GM11168 (cell line): Measurements from ENCODE around the gene UCKL1.

Experiments used
- in situ Hi-C: fragments of 300-500 bp; cut with MboI; formaldehyde crosslinking; loops from one replicate; pipeline ENCODE4 v1.12.0; 2022; ENCODE audit warnings: low sequenced_read_pairs; ENCODE audit not compliant: unreplicated experiment

Gene UCKL1

DNA sequence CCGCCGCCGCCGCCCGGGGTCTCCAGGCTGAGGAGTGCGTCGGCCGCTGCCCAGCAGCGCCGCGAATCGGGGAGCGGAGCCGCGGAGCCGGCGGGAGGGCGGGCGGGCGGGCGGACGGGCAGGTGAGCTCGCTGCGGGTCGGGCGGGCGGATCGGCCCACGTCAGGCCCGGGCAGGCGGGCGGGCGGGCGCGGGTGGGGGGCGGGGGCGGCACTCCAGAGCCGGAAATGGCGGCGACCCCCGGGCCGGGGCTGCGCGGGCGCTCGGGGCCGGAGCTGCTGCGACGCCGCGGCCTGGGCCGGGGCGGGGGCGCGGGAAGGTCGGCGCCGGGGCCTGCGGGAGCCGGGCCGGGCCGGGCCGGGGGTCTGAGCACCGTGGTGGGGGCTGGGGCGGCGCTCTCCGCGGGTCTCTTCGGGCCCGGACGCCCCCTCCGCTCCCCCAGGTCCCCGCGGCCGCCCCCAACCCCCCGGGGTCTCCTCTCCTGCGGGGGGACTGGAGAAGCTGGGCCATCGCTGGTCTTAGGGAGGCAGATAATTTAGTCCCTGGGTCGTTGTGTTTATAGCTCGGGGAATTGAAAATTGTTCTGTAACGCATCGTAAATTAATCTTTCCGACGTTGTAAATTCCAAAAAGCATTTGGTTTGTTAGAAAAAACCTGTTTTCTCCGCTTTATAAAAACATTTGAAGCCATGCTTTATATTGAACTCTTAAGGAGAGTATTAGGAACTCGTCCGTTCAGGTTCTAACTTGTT lies 60.8 kb downstream of the UCKL1 start:
- in situ Hi-C loops: no loop called here

DNA sequence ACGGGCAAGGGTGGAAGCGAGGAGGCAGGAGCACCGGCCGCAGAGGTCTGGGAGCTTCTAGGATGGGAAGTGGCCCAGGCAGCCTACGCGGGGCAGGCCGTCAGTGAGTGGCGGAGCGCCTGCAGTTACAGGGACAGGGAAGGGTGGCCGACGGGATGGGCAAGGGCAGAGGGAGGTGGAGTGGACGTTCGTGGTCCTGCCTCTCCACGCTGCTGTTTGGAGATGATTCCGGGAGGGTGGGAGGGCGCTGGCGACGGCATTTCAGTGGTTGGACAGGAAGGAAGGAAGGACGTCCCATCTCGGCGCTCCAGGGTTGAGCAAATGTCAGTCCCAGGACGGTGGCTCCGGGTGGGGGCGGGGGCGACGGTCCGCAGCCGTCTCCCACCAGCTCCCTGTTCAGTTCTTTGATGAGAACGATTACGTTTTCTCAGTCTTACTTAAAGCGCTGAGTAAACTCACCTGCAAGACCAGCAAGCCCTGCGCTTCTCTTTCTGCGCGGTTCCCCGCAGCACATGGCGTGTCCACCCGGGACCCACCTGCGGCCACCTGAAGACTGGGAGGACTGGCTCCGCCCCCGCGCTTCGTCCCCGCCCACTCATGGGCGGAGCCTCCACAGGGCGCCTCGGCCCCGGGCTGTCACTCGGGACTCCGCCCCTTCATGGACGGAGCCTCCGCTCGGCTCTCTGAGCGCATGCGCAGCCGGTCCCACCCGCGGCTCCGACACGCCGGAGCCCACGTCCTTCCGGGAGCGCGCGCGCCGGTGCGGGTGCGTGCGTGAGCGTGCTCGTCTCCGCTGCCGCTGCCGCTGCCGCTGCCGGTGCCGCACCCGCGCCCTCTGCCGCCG lies 61.6 kb downstream of the UCKL1 start, which contains the start of gene DNAJC5:
Gene DNAJC5, plus strand, starts transcription at position 769 of the 844 bp plus-strand sequence. CDS start 33,220 bp downstream, outside the sequence.
- in situ Hi-C loops: no loop called here

- in situ Hi-C loops: no loop called here
These were observed 62.2 kb downstream of the UCKL1 start for GRCh38 chr20:63893999-63894357.

DNA sequence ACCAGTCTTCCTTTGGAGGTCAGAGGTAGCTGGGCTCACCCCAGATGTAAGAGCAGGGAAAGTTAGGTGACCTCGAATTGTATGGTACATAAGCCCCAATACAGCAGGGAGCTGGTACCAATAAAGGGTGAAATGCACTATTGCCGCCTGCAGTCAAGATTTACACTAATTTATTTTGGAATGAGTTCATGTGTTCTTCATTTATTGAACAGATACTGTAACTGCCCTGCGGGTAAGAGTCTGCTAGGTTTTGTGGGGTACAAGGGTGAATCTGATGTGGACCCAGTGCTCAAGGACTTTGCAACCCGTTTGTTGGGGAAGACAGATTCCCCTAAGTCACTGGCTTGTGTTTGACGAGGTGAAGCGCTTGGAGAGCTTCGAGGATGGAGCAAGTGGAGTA lies 63.8 kb downstream of the UCKL1 start:
- in situ Hi-C loops: no loop called here

DNA sequence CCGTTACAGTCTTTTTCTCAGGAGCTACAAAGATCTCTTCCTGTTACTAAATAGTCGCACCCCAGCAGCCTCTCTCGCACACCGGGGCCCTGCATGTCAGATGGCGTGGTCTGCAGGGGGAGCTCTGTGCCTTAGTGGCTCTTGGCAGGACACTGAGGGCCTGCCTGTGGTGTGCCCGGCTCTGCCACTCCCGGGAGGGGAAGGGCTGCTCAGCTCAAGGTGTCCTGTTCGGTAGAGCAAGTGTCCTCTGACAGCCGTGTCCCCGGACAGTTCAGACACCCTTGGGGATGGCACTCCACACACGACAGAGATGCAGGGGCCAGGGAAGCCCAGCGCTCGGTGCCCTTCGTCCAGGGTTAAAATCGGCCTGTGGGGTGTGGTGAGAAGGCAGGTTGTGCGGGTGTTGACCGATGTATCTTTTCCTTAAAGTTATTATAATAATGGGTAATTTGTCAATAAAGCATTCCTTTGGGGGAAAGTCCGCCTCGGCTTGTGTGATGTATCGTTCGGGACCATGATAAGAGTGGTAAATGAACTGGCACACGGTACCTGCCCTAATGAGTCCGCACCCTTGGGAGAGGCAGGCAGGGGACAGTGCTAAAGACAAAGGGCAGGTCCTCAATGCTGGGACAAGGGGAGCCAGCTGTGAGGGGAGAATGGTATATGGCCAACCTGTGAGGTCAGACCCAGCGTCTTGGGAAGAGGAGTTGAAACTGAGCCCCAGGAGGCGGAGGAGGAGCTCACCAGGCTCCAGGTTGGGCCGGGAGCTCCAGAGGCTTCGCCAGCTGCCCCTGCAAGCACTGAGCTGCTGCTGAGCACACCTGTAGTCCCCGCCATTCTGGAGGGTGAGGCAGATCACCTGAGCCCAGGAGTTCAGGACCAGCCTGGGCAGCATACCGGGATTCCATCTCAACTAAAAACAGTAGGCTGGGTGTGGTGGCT lies 64.9 kb downstream of the UCKL1 start:
- in situ Hi-C loops: no loop called here

DNA sequence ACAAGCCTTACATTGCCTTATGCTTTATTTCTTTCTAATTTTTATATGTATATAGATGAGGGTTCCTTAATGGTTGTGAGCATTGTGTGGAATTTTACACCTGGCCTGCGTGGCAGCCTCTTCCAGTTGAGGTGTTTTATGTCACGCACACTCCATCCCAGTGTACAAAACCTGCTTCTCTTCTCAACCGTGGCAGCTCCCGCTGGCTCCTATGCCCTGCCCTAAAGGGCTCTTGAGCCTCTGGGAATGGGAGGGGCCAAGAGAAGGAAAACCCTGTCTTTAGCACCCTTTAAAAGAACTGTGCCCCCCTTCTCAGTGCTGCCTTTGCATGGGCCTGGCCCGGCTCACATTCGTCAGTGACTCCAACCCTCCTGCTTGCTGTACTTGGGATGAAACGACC lies 65.6 kb downstream of the UCKL1 start:
- in situ Hi-C loops: no loop called here

GRCh38 chr20:63890201-63890576 lies 66.0 kb downstream of the UCKL1 start:
- in situ Hi-C loops: no loop called here
